GM19328 (cell line): ENCODE data around the gene PRR23E.

Experiments used
- ATAC-seq: cut with Tn5 transposase; IDR thresholded peaks from one replicate; pipeline ENCODE4 v1.9.1; 2021; ENCODE audit warnings: mild to moderate bottlenecking, moderate library complexity; ENCODE audit not compliant: unreplicated experiment

The PRR23E gene, protein sequence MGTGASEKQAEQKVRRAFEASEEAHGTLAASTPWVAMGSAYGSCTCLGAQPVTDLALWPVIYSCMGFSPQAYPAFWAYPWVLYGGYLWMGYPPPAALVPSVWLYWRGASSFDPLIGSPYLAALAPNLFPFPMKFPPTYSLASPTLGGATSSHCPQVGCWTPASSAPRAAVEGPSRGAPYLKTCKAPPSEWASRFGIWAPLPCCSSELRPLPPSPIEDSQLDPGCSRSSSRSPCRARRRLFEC

DNA sequence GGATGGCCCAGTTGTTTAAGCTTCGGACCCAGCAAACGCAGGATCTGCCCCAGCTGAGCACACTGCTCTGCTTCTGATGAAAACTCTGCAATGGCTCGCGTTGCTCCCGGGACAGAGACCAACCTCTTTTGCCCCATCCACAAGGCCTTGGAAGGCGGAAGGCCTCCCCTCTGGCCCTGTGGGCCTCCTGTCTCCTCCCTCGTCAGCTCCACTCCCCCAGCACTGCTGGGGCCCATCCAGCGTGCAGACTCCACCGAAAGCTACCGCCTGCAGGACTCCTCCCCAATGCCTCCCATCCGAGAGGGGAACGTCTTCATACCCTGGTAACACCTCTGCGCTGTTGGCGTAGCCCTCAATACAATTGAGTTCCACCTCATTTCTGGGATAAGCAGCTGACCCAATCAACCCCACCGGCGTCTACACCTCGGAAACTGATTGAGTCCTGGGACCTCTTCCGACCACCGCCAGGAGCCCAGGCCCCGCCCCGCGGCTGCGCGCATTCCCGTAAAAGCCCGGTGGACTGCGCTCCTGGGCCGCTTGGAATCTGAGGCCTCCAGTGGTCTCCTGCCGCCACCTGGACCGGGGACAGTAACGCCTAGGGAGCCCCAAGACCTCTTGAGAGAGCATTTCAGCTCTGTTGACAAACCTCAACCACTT, at the start of gene PRR23E:
Gene PRR23E, plus strand, starts transcription at position 556 of the 657 bp plus-strand sequence. CDS start 3,555 bp downstream, outside the sequence.
- ATAC-seq, result no peak

DNA sequence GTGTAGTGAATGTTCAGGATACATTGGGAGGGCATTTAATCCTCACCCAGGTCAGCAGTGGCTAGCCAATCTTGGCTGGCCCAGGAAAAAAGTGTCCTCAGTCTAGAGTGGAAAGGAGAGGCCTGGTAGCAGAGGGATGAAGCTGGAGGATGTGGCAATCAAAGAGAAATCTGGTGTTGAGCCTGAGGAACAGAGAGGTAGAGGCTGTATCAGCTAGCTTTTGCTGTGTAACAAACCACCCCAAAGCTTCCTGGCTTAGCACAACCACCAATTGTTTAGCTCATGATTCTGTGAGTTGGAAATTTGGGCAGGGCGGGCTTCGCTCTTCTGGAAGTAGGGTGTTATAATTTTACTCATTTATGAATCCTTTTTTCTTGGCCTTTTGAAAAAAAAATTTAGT, 49.8 kb upstream of the PRR23E start:
- no peak for ATAC-seq

DNA sequence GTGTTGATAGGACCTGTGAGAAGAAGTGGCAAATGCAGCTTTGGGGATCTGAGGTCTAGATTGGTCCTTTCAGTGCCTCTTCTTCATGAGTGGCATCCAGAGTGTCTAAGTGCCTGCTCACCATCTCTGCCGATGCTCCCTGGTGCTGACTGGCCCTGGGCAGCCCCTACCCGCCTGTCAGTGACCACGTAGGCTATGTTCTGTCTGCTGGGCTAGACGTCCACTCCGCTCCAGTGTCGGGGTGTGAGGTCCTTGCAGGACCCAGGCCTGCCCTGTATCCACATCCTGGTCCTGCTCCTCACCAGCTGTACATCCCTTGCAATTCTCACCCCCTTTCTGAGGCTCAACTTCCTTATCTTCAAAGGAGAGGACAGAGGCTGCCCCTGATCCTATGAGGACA, 48.3 kb upstream of the PRR23E start:
- no peak for ATAC-seq

DNA sequence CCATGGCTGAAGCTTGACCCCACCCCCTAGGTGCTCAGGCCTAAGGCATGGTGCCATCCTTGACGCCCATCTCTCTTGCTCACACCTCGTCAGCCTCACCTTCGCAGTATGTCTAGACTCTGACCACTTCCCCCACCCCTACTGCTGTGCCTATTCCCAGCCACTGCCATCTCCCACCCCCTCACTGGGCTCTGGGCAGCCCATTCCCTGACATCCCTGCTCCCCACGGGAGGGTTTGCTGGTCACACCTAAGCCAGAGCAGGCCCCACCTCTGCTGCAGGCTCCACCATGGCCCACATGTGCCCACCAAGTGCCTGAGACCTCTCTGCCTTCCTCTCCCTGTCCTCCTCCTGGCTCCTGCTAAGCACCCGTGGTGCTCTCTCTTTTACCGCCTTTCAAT, 47.7 kb upstream of the PRR23E start:
- no peak for ATAC-seq

DNA sequence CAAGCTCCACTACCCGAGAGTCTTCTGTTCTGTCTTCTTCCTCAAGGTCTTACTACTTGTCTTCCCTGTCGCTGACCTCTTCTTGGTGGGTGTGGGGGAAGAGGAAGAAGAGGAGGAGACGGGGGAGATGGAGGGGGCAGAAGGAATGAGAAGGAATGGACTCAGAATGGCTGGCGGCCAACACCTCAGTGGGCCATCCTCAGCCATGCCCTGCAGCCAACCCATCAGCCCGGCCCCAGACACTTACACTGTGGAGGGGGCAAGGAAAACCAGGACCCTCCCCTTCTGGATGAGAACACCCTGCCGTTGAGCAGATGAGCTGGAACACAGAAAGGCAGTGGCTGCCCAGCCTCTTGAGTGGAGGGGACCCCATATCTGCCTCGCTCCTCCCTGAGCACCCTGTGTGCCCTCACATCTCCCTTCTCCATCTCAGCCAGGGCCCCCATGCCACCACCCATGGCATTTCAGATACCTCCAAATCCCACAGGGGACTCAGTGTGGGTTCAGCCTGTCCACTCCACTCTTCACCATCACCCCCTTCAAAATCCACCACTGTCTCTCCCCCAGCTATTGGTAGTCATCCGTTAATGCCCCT, 45.5 kb upstream of the PRR23E start:
- ATAC-seq, result no peak

DNA sequence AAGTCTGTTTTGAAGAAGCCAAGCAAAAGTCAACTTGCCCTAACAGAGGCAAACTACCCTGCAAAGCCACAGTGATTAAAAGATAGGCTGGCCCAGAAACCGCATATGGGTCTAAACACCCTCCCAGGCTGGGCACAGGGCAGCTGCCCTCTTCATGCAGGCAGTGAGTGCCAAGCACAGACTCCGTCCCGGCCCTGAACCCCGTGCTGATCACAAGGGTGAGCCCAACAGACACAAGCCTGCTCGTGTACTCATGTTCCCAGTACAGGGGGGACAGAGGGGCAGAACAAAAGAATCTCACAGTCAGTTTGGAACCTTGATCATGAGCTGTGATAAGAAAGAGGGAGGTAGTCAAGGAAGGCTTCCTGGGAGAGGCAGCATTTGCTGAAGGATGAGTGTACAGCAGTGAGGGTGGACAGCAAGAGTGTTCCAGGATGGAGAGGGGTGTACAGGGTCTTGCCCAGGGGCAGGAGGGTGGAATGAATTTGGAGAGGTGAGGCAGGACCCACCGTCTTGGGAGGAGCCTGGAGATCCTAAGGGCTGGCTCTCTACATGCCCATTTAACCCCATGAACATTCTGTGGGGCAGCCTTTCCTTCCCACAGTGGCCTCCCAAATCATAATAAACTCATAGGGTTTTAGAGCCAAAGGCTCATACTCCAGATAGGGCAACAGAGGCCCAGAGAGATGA, 43.2 kb upstream of the PRR23E start:
- ATAC-seq, result no peak

DNA sequence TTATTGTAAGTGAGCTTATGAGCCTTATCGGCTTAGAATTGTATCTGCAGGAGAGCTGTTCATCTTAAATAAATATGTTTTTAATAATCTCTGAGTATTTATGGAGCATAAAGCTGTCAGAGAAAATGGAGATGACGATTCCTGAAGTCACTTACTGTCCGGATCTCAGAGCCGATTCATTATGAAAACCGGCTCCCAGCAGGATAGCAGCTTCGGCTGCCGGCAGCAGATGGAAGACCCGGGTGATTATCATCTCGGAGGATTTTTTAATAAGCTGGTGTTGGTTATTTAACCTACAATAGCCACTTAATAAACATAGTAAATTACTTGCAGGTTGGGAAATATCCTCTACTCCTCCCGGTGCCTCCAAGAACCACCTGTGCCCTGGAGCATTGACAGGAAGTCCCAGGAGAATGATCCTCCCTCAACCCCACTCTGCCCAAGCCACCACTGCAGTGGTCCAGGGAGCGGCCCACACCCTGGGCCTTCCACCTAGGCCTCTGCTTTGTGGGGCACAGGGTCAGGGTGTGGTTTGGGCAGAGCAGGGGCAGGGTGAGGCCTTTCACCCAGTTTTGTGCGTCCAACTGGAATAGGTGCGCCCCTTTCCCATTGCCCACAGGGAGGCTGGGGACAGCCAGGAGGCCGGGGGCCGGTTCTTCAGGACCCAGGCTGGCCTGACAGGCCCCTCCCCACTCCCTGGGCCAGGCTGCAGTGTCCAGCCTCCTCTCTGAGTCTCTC, 42.2 kb upstream of the PRR23E start:
- no peak for ATAC-seq

DNA sequence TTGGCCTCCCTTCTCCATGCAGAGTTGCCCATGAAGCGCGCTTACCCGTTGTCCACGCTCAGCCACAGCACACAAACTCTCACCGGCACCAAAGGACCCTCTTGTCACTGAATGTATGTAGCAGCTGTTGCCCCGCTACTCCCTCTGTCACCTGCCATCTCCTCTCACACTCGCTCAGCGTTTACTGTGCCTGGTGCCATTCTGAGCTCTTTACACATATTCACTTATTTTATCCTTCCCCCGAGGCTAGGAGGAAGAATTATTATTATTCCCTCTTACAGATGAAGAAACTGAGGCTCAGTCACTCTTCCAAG, 41.7 kb upstream of the PRR23E start:
- ATAC-seq, result no peak

DNA sequence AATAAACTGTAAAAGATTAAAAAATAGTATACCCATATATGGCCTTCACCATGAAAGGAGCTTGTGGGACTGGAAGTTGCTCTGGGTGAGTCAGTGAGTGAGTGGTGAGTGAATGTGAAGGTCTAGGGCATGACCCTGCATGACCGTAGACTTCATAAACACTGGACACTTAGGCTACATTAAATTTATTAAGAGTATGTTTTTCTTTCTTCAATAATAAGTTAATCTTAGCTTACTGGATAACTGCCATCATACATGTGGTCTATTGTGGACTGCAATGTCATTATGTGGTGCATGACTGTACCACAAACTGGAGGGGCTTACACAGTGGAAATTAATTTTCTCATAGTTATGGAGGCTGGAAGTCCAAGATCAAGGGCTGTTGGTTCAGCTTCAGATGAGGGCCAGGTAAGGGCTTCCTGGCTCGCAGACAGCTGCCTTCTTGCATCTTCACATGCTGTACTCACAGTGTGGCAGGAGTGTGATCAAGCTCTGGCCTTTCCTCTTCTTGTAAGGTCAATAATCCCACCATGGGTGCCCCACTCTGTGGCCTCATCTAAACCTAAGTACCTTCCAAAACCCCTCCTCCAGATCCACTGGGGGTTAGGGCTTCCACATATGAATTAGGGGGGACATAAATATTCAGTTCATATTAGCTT, 40.8 kb upstream of the PRR23E start:
- no peak for ATAC-seq

DNA sequence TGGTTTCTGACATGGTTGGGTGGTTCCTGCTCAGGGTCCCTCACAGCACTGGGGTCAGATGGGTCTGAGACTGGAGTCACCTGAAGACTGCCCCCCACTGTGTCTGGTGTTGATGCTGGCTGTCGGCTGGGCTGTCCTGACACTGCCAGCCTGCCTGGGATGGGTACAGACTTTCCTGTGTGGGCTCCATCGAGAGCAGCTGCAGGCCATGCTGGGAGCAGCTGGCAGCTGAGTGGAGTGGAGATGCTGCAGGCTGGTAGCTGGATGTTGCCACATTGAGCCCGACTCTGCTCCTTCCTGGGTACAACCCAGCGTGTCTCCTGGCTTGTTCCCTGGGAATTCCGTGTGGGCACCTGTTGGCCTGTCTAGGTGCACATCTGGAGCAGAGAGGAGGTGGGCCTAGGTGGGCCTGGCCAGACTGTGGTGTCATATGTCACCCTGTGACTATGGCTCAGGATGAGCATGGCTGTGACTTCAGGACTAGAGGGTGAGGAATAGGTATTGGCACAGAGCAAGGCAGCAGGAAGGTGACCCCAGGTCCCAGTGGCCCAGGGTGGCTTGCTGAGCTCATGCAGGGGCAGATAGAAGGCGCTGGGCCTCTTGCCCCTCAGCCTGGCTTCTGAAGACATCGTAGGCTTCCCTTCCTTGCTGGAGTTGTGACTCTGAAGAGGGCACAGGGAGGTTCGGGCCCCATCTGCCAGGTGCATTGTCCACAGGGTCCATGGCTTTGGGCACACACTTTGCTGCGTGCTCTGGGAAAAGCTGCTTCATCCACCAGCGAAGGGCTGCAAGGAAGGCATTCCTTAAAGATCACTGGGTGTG, 40.0 kb upstream of the PRR23E start:
- no peak for ATAC-seq

DNA sequence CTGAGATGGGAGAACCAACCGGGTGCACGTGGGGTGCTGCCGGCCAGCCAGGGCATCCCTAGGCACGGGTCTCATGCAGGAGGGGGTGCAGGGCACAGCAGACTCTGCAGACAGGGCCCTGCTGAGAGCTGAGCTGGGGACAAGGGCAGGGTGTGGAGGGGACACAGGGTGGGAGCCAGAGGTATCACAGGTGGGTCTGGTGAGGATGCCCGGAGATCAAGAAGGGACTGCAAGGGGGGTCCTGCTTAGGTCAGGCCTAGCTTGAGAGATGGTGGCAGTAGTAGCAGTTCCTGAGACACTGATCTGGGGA, 39.5 kb upstream of the PRR23E start:
- no peak for ATAC-seq

DNA sequence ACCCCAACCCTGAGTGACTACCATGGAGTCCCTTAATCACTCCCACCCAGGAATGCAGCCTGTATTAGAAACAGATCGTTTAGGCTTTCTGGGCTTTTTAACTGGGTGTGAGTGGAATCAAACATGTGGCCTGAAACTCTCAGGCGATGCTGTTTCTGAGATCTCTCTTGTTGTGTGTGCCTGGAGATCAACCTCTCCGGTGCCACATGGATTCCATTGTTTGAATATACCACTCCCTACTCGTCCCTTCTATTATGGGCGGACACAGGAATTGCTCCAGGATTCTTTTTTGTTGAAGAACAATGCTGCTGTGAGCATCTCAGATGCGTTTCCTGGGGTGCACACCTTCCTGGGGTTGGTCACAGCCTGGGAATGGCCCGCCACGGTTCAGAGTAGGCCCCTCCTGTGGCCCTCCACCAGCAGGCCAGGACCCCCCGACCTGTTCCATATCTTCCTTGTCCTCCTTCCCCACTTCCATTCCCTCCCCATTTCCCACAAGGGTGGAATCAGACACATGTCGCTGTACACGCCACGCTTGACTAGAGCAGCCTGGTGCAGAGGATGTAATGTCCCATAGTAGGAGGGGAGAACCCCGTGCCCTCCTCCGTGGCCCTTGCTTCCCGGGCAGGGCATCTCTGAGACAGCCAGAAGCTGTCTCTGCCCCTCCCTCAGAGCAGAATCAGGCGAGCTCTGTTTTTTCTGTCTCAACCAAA, 36.4 kb upstream of the PRR23E start:
- ATAC-seq, result no peak

DNA sequence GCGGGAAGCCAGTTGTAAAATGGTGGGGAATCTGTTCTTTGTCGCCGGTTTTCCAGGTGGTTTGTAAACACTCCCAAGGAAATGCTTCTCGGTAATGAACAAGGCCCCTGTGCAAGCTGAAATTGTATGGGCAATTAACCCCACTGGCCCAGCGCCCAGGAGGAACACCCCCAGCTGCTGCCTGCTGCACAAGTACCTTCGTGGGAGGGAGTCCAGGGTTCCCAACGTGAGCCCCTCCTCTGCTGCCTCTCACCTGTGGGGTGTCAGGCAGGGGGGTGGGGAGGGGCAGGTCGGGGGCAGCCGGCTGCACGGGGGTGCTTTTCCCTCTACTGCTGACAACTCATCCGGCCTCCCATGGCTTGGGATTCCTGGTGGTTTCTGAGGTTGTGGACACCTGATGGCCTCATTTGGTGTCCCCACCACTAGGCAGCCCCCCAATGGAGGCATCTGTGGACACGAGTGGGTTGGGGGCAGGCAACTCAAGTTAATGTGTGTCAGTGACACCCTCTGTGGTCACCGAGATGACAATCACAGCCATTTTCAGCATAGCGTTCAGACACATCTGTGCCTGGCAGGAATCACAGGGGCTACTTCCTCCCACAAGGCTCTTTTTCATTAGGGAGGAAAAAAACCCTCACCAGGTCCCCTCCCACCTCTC, 35.6 kb upstream of the PRR23E start:
- ATAC-seq, result no peak

DNA sequence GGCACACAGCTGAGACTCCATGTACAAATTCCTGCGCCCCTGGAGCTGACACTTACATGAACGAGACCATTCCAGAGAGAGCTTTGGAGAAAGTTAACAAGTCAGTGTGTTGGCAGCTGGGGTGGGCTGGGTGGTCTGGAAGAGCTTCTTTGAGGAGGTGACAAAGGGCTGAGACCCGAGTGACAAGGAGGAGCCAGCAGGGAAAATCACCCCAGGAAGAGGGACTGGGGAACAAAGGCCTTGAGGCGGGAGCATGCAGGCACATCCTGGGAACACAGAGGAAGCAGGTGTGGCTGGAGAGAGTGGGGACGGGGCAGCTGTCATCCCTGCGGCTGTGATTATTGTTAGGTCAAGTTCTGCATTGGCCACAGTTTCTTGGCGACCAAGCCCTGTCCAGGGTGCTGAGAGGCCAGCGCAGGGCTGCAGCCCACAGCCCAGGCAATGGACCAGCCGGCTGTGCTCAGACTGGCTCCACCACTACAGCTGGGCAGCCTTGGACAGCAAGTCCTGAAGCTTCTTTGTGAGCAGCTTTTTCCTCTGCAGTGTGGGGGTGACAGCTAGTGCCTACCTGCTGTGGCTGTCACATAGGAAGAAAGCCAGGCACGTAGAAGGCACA, 34.2 kb upstream of the PRR23E start:
- no peak for ATAC-seq

DNA sequence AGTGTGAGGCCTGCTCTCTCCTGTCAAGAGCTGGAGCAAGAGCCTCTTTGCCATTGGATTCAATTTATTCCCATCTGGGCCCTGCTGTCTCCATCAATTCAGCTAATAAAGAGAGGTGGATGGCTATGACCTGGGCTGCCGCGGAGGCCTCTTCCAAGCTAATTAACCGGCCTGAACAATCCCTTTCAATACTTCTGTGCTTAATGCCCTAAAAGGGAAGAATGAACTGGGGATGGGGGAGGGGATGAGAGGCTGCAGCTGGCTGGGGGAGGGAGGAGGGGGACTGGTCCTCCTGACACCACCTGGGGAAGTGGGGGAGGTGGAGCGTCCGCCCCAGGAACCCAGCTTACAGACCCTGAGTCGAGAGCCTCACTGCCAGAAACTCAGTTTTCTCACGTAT, 33.4 kb upstream of the PRR23E start:
- no peak for ATAC-seq

DNA sequence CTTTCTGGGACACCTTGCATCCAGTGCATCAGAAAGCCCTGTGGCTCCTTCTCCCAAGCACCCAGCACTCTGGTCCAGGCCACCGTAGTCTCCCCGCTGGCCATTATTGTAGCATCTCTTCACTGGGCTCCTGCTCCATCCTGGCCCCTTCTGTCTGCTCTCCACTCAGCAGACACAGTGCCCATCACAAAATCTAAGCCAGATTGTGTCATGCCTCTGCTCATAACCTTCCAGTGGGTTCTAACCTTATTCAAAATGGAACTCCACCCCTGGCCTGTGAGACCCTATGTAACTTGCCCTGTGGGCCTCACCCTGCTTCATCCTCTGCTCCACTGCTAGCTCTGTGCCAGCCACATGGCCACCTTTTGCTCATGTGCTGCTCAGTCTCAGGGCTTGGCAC, 31.7 kb upstream of the PRR23E start:
- no peak for ATAC-seq

DNA sequence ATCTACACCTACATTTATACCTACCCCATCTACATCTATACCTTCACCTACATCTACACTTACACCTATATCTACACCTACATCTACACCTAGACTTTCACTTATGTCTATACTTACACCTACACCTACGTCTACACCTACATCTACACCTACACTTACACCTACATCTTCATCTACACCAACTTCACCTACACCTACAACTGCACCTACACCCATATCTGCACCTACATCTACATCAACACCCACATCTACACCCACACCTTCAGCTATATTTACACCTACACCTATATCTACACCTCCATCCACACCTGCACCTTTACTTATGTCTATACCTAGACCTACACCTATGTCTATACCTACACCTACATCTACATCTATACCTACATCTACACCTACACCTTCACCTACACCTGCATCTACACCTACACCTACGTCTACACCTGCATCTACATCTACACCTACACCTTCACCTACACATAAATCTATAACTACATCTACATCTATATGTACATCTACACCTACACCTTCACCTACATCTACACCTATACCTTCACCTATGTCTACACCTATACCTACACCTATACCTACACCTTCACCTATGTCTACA, 30.9 kb upstream of the PRR23E start:
- ATAC-seq, result no peak

DNA sequence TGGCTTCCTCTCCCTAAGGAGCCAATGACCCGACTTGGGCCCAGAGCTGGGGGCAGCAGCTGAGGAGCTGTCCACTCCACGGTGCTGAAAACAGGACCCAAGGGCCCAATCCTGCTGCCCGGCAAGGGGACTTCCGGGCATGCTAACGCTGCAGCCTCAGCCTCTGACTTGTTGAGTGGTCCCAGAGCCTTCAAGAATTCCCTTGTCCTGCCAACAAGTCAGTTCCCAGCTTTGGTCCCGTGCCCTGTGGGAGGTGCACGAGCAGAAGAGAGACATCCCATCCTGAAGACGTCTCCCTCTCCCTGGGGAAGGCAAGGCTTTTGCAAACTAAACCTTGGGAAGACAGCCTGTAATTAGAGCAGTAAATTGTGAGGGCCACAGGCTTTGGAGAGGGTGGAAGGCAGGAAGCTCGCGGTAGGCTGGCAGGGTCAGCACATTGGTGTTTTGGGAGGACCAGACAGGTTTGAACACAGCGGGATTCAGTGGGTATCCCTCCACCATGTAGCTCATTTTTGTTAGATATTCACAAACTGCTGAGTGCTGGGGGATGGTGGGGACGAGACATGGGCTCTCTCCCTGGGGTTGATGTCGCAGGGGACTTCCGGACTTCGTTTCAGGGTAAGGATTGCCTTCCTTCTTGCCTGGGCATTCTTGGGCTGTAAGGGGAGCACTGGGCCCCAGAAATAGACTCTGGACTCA, 29.8 kb upstream of the PRR23E start:
- ATAC-seq, result no peak
